Caco-2 (cell line): ENCODE results near the gene FGFR3. TPM values are rescaled to one million over a fixed set of nuclear protein-coding genes. Genes with fewer than 3 reads are reported as not detected.
A peak's percentile ranks its signal among the peaks of the same experiment; 100 is the strongest.

Experiments used
- BruUV-seq: library from RNA; stranded (reverse); fragments of 400-500 nt; replicated peaks from 2 replicates; lab custom pipeline; 2021; lab: Mats Ljungman, UMichigan
- CTCF ChIA-PET: fragments of 300-600 bp; sonication (Branson Sonifier 250); formaldehyde crosslinking; loops from one replicate; lab custom pipeline; 2022; ENCODE audit warnings: antibody characterized with exemption; lab: Charles Lee
- POLR2A ChIA-PET: fragments of 300-600 bp; sonication (Branson Sonifier 250); formaldehyde crosslinking; loops from one replicate; lab custom pipeline; 2022; ENCODE audit warnings: antibody characterized with exemption; lab: Charles Lee
- DNase-seq, 2 experiments: peaks; one replicate each; pipeline versions ENCODE4 v3.0.0 to v3.0.0-alpha.2; 2020 to 2022
- H3K27me3 ChIP-seq: replicated peaks from 2 replicates; pipeline ENCODE4 v1.6.0; 2011; ENCODE audit warnings: low read length; ENCODE audit not compliant: control insufficient read depth, insufficient read depth
- H3K36me3 ChIP-seq: 2 replicates; pipeline ENCODE4 v1.5.1; 2011; ENCODE audit warnings: low read length; ENCODE audit not compliant: control insufficient read depth, insufficient read depth
- H3K4me1 ChIP-seq: fragments of 250-450 bp; sonication (Bioruptor Pico); 2 replicates; pipeline ENCODE4 v1.5.1; 2020; ENCODE audit warnings: mild to moderate bottlenecking
- H3K4me3 ChIP-seq: 2 replicates; pipeline ENCODE4 v1.5.1; 2011; ENCODE audit warnings: low read depth, mild to moderate bottlenecking, control low read depth, low read length
- H3K9me3 ChIP-seq: fragments of 250-450 bp; sonication (Bioruptor Pico); 2 replicates; pipeline ENCODE4 v1.5.1; 2020; ENCODE audit warnings: mild to moderate bottlenecking, moderate library complexity
- H3K27ac Mint-ChIP-seq: one replicate; pipeline ENCODE4 v1.8.0; 2022; ENCODE audit warnings: mixed read lengths; ENCODE audit not compliant: unreplicated experiment
- H3K27me3 Mint-ChIP-seq: one replicate; pipeline ENCODE4 v1.8.0; 2022; ENCODE audit warnings: mixed read lengths; ENCODE audit not compliant: insufficient read depth, unreplicated experiment
- H3K36me3 Mint-ChIP-seq: one replicate; pipeline ENCODE4 v1.8.0; 2022; ENCODE audit warnings: mild to moderate bottlenecking, mixed read lengths; ENCODE audit not compliant: insufficient read depth, unreplicated experiment
- H3K4me1 Mint-ChIP-seq: one replicate; pipeline ENCODE4 v1.8.0; 2022; ENCODE audit warnings: low read depth, mixed read lengths; ENCODE audit not compliant: unreplicated experiment
- H3K4me3 Mint-ChIP-seq: one replicate; pipeline ENCODE4 v1.8.0; 2022; ENCODE audit warnings: mild to moderate bottlenecking, moderate library complexity, mixed read lengths; ENCODE audit not compliant: unreplicated experiment
- H3K9me3 Mint-ChIP-seq: one replicate; pipeline ENCODE4 v1.8.0; 2022; ENCODE audit warnings: mixed read lengths; ENCODE audit not compliant: unreplicated experiment
- intact Hi-C: fragments of 100-400 bp; cut with micrococcal nuclease; formaldehyde crosslinking; loops from one replicate; pipeline ENCODE4 v1.10.0; 2022; ENCODE audit not compliant: unreplicated experiment
- total RNA-seq: library from RNA; stranded (reverse); gene quantifications from 2 replicates; pipeline ENCODE4 v1.2.3, GENCODE V29; 2022
- TF ChIP-seq, protein P1 (sequence below), 2 experiments: fragments of 200-600 bp in 1 of 2; IDR thresholded peaks; 1 replicate in 1 of 2; 2 replicates in 1 of 2; pipeline versions ENCODE4 v1.5.1 to v1.8.0; 2011 to 2022; ENCODE audit warnings: antibody characterized with exemption in 1 of 2, control low read depth in 1 of 2, inconsistent platforms in 1 of 2, low read depth in 1 of 2, low read length in 1 of 2, mild to moderate bottlenecking in 1 of 2, moderate library complexity in 1 of 2; ENCODE audit not compliant: insufficient read depth in 1 of 2, severe bottlenecking in 1 of 2, unreplicated experiment in 1 of 2

The FGFR3 gene
- total RNA-seq, 1 experiment from 2014 or later = 132 TPM

DNA sequence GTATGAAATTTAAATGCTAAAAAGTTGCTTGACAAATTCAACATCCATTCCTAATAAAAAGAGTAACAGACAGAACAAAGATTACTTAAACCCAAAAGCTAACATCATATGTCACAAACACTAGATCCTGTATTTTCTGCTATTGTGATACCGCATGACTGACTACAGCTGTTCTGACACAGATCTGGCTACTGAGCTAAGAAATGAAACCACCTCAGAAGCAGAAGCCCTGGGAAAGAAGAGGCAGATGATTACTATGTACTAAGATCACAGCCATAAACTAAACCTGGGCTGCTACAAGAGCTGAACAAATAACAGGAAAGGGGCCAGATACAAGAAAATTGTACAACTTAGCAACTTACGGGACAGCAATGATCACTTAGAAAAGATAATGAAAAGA is 53.5 kb downstream of the FGFR3 start:
- intact Hi-C loops = no loop called here
- no peaks in the 10 kb centered on the region for H3K4me1 Mint-ChIP-seq

DNA sequence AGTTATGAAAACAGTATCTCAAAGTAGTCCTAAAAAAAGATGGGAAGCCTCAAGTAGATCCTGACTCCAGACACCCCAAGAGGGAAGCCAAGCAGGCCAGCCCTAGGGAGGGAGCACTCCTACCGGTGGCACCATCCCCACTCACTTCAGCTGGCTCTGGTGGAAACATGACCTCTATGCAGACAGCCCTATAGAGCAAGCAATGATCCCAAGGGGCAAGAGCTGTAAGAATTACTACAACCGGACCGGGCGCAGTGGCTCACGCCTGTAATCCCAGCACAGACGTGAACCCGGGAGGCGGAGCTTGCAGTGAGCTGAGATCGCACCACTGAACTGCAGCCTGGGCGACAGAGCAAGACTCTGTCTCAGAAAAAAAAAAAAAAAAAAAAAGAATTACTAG is 57.2 kb downstream of the FGFR3 start:
- Mint-ChIP-seq H3K9me3 (no peaks in the 10 kb centered on the region), H3K4me3 (no peak overlapping the region), H3K36me3 (peaks cover 38% of the 10 kb centered on the region), H3K27me3 (no peaks in the 10 kb centered on the region), H3K4me1 (peaks cover 7% of the 10 kb centered on the region), H3K27ac (no peak overlapping the region)
- ChIA-PET CTCF (interaction anchor here (0.7 kb wide), 1 partner anchor 17 kb away, joined by 5 read pairs; no protein-coding TSS in a partner anchor), POLR2A (no interaction called here)
- no peak for DNase-seq
- H3K4me1 ChIP-seq = peaks cover 6% of the 10 kb centered on the region; the same call in 1 of the 2 replicates
- H3K27me3 ChIP-seq = no peaks in the 10 kb centered on the region
- H3K4me3 ChIP-seq = no peak overlapping the region
- H3K9me3 ChIP-seq = no peaks in the 10 kb centered on the region
- no peaks in the 10 kb centered on the region for H3K36me3 ChIP-seq
- intact Hi-C loops = no loop called here
- no TSS peak for BruUV-seq
- TF ChIP-seq, protein P1, sequence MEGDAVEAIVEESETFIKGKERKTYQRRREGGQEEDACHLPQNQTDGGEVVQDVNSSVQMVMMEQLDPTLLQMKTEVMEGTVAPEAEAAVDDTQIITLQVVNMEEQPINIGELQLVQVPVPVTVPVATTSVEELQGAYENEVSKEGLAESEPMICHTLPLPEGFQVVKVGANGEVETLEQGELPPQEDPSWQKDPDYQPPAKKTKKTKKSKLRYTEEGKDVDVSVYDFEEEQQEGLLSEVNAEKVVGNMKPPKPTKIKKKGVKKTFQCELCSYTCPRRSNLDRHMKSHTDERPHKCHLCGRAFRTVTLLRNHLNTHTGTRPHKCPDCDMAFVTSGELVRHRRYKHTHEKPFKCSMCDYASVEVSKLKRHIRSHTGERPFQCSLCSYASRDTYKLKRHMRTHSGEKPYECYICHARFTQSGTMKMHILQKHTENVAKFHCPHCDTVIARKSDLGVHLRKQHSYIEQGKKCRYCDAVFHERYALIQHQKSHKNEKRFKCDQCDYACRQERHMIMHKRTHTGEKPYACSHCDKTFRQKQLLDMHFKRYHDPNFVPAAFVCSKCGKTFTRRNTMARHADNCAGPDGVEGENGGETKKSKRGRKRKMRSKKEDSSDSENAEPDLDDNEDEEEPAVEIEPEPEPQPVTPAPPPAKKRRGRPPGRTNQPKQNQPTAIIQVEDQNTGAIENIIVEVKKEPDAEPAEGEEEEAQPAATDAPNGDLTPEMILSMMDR (IDR thresholded peaks at IDR 0.05; ENCODE audit: insufficient read depth in 1 of 2, low read depth in 1 of 2, low read length in 1 of 2, severe bottlenecking in 1 of 2, unreplicated experiment in 1 of 2) = no peak

More for the DNA sequence above, 53.5 kb downstream of the FGFR3 start:
- DNase-seq = no peak
- H3K4me3 Mint-ChIP-seq = no peak overlapping the region
- no peaks in the 10 kb centered on the region for H3K27me3 Mint-ChIP-seq
- ChIA-PET POLR2A (interaction anchor here (0.5 kb wide), 1 partner anchor 42 kb away, joined by 4 read pairs; no protein-coding TSS in a partner anchor), CTCF (no interaction called here)
- H3K27me3 ChIP-seq = no peaks in the 10 kb centered on the region
- TSS peak; percentile 20 for BruUV-seq
- no peak overlapping the region for H3K27ac Mint-ChIP-seq
- no peak overlapping the region for H3K4me3 ChIP-seq
- H3K36me3 ChIP-seq = no peaks in the 10 kb centered on the region
- no peaks in the 10 kb centered on the region for H3K9me3 ChIP-seq
- TF ChIP-seq, protein P1 (IDR thresholded peaks at IDR 0.05; ENCODE audit: insufficient read depth in 1 of 2, low read depth in 1 of 2, low read length in 1 of 2, severe bottlenecking in 1 of 2, unreplicated experiment in 1 of 2) = no peak
- no peaks in the 10 kb centered on the region for H3K4me1 ChIP-seq
- peaks cover 51% of the 10 kb centered on the region for H3K36me3 Mint-ChIP-seq
- H3K9me3 Mint-ChIP-seq = no peaks in the 10 kb centered on the region

DNA sequence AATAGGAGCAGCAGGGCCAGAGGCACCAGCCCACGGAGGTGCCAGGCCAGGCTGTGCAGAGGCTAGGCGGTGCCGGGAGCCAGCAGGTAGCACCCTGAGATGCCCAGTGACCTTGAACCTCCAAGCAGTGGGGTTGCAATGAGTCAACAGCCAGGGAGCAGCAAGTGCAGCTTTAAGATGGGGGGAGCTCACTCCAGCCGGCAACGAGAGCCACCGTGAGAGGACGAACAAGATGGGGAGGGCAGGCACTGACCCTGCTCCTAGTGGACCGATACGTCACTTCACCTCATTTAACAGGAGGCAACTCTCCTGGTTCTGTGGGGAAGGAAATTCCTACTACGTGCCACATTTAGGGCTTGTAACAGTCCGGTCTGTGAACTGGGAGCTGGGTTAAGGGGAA is 58.1 kb downstream of the FGFR3 start:
- H3K27me3 Mint-ChIP-seq = no peaks in the 10 kb centered on the region
- no peaks in the 10 kb centered on the region for H3K9me3 Mint-ChIP-seq
- no peak overlapping the region for H3K27ac Mint-ChIP-seq
- no peak for DNase-seq
- intact Hi-C loops = no loop called here
- H3K4me1 ChIP-seq = peaks cover 6% of the 10 kb centered on the region; the same call in 1 of the 2 replicates
- no peak overlapping the region for H3K4me3 ChIP-seq
- H3K27me3 ChIP-seq = no peaks in the 10 kb centered on the region
- CTCF ChIA-PET = no interaction called here
- H3K4me1 Mint-ChIP-seq = peaks cover 7% of the 10 kb centered on the region
- no peaks in the 10 kb centered on the region for H3K9me3 ChIP-seq
- TF ChIP-seq, protein P1 (IDR thresholded peaks at IDR 0.05; ENCODE audit: insufficient read depth in 1 of 2, low read depth in 1 of 2, low read length in 1 of 2, severe bottlenecking in 1 of 2, unreplicated experiment in 1 of 2) = no peak
- no TSS peak for BruUV-seq
- POLR2A ChIA-PET = no interaction called here
- no peaks in the 10 kb centered on the region for H3K36me3 ChIP-seq
- H3K36me3 Mint-ChIP-seq = peaks cover 32% of the 10 kb centered on the region
- H3K4me3 Mint-ChIP-seq = no peak overlapping the region
